Cardiac muscle cell (in vitro differentiated cells and primary cell): ENCODE measurements around the gene OR52E5. TPM values are rescaled to one million over a fixed set of nuclear protein-coding genes. Genes with fewer than 3 reads are reported as not detected.

Experiments
- DNase-seq, 2 donors: peaks; one replicate each; pipeline versions ENCODE4 v3.0.0 to v3.0.0-alpha.2; 2010 to 2017; ENCODE audit warnings: low read depth in 1 of 2, low spot score in 1 of 2
- H3K27ac ChIP-seq: fragments of 200-600 bp; sonication (generic); 2 replicates; pipeline ENCODE4 v1.5.1; 2016
- H3K27me3 ChIP-seq: fragments of 200-600 bp; sonication (generic); 2 replicates; pipeline ENCODE4 v1.6.0; 2016; ENCODE audit warnings: control low read depth
- H3K36me3 ChIP-seq: fragments of 200-600 bp; sonication (generic); 2 replicates; pipeline ENCODE4 v1.5.1; 2016; ENCODE audit warnings: control low read depth
- H3K4me1 ChIP-seq: fragments of 200-600 bp; sonication (generic); 2 replicates; pipeline ENCODE4 v1.8.1; 2017; ENCODE audit warnings: low read depth, mild to moderate bottlenecking, mixed run types
- H3K4me3 ChIP-seq: fragments of 200-600 bp; sonication (generic); 2 replicates; pipeline ENCODE4 v1.5.1; 2016; ENCODE audit warnings: mild to moderate bottlenecking
- H3K9me3 ChIP-seq: fragments of 200-600 bp; sonication (generic); 2 replicates; pipeline ENCODE4 v1.5.1; 2017; ENCODE audit warnings: low read depth, mild to moderate bottlenecking, control low read depth
- CTCF ChIP-seq: IDR thresholded peaks from 2 replicates; pipeline ENCODE4 v1.5.1; 2012; ENCODE audit warnings: low read depth, mild to moderate bottlenecking, low read length
- polyA plus RNA-seq: library from polyadenylated mRNA; unstranded; fragments of >200 nt; fragmentation: Nextera tagmentation; extraction: Ambion mirVana; gene quantifications from 2 replicates; pipeline ENCODE4 v1.2.1, GENCODE V29; 2016
- total RNA-seq: library from RNA; depleted of rRNA; stranded (reverse); fragments of >200 nt; gene quantifications from 2 replicates; pipeline ENCODE4 v1.2.3, GENCODE V29; 2016

The OR52E5 gene
- total and polyA plus RNA-seq, 2 experiments from 2014 or later, result not detected

GRCh38 chr11:5923794-5924193 is 30.8 kb downstream of the OR52E5 start:
- Histone ChIP-seq H3K36me3 (no peaks in the 10 kb centered on the region), H3K9me3 (no peaks in the 10 kb centered on the region), H3K27me3 (no peaks in the 10 kb centered on the region), H3K4me1 (no peaks in the 10 kb centered on the region), H3K4me3 (no peak overlapping the region), H3K27ac (no peak overlapping the region)
- no peak for TF ChIP-seq CTCF
- DNase-seq, result no peak

GRCh38 chr11:5928271-5928670 is 35.3 kb downstream of the OR52E5 start:
- H3K4me3 ChIP-seq, result no peak overlapping the region
- no peaks in the 10 kb centered on the region for H3K4me1 ChIP-seq
- H3K36me3 ChIP-seq, result no peaks in the 10 kb centered on the region
- H3K9me3 ChIP-seq, result no peaks in the 10 kb centered on the region
- no peaks in the 10 kb centered on the region for H3K27me3 ChIP-seq
- H3K27ac ChIP-seq, result no peak overlapping the region
- no peak for TF ChIP-seq CTCF
- no peak for DNase-seq

GRCh38 chr11:5928811-5929210 is 35.8 kb downstream of the OR52E5 start:
- no peaks in the 10 kb centered on the region for H3K27me3 ChIP-seq
- H3K4me3 ChIP-seq, result no peak overlapping the region
- DNase-seq, result no peak
- no peak overlapping the region for H3K27ac ChIP-seq
- no peaks in the 10 kb centered on the region for H3K36me3 ChIP-seq
- no peak for TF ChIP-seq CTCF
- H3K9me3 ChIP-seq, result no peaks in the 10 kb centered on the region
- H3K4me1 ChIP-seq, result no peaks in the 10 kb centered on the region

GRCh38 chr11:5929571-5930368 is 36.8 kb downstream of the OR52E5 start:
- DNase-seq, result no peak
- Histone ChIP-seq H3K9me3 (no peaks in the 10 kb centered on the region), H3K4me1 (no peaks in the 10 kb centered on the region), H3K27me3 (no peaks in the 10 kb centered on the region), H3K36me3 (no peaks in the 10 kb centered on the region), H3K27ac (no peak overlapping the region), H3K4me3 (no peak overlapping the region)
- TF ChIP-seq CTCF, result no peak

- no peak for TF ChIP-seq CTCF
- DNase-seq, result no peak
- Histone ChIP-seq H3K36me3 (no peaks in the 10 kb centered on the region), H3K4me1 (no peaks in the 10 kb centered on the region), H3K4me3 (no peak overlapping the region), H3K9me3 (no peaks in the 10 kb centered on the region), H3K27ac (no peak overlapping the region), H3K27me3 (no peaks in the 10 kb centered on the region)
Observed at GRCh38 chr11:5930614-5931013, 37.6 kb downstream of the OR52E5 start.
